Stomach (tissue), 9 donors: ENCODE results near the gene PTGDR2. TPM values are rescaled to one million over a fixed set of nuclear protein-coding genes. Genes with fewer than 3 reads are reported as not detected.

ENCODE experiments used
- DNase-seq, 2 donors: peaks; one replicate each; pipeline versions ENCODE4 v3.0.0 to v3.0.0-alpha.2; 2013 to 2019
- H3K27ac ChIP-seq, 5 donors: fragments of 200-600 bp in 4 of 5; sonication (generic) in 4 of 5; one replicate each; pipeline ENCODE4 v1.5.1; 2013 to 2019; ENCODE audit warnings: mild to moderate bottlenecking in 1 of 5, moderate library complexity in 1 of 5
- H3K27me3 ChIP-seq, 3 donors: fragments of 200-600 bp; sonication (generic); one replicate each; pipeline ENCODE4 v1.5.1; 2017 to 2019; ENCODE audit warnings: mixed run types in 1 of 3
- H3K36me3 ChIP-seq, 4 donors: fragments of 200-600 bp; sonication (generic); 1 replicate in 3 of 4; 2 replicates in 1 of 4; pipeline ENCODE4 v1.5.1; 2016 to 2019
- H3K4me1 ChIP-seq, 4 donors: fragments of 200-600 bp; sonication (generic); one replicate each; pipeline ENCODE4 v1.5.1; 2016 to 2019
- H3K4me3 ChIP-seq, 4 donors: fragments of 200-600 bp; sonication (generic) in 3 of 4; one replicate each; pipeline ENCODE4 v1.5.1; 2016 to 2019; ENCODE audit warnings: mild to moderate bottlenecking in 1 of 4
- H3K9me3 ChIP-seq, 4 donors: fragments of 200-600 bp; sonication (generic); one replicate each; pipeline ENCODE4 v1.5.1; 2016 to 2019
- CTCF ChIP-seq, 7 experiments: fragments of 450-650 bp in 4 of 7; fragments of 200-600 bp in 3 of 7; sonication (generic) in 3 of 7; IDR thresholded peaks; one replicate each; pipeline ENCODE4 v1.5.1; 2016 to 2019; ENCODE audit warnings: antibody characterized with exemption in 7 of 7, control low read depth in 2 of 7, mild to moderate bottlenecking in 1 of 7
- EP300 ChIP-seq: sonication (generic); formaldehyde crosslinking; IDR thresholded peaks from one replicate; pipeline ENCODE4 v1.6.1; 2017; ENCODE audit warnings: antibody characterized with exemption
- POLR2A ChIP-seq, 4 donors: fragments of 450-650 bp; IDR thresholded peaks; one replicate each; pipeline ENCODE4 v1.6.1; 2016; ENCODE audit warnings: antibody characterized with exemption in 4 of 4, control low read depth in 2 of 4, mild to moderate bottlenecking in 1 of 4, moderate library complexity in 1 of 4
- POLR2AphosphoS5 ChIP-seq, 3 donors: sonication (generic); formaldehyde crosslinking; IDR thresholded peaks; one replicate each; pipeline ENCODE4 v1.6.1; 2016; ENCODE audit warnings: antibody characterized with exemption in 3 of 3
- WGBS, 5 donors: extraction: QIAGEN DNeasy Blood & Tissue Kit in 3 of 5; methylation state at CpG; one replicate each; pipeline versions ENCODE4 v1.1.5 to v1.1.7; 2013 to 2018; 5-methylcytosine and 5-hydroxymethylcytosine counted together
- intact Hi-C: fragments of 100-400 bp; cut with DNase I; formaldehyde crosslinking; loops from one replicate; pipeline ENCODE4 v1.15.1; 2023; ENCODE audit warnings: low total_unique reads
- polyA plus RNA-seq, 3 donors: library from polyadenylated mRNA; stranded (reverse); fragments of 200-250 nt; gene quantifications; one replicate each; pipeline ENCODE4 v1.2.3, GENCODE V29; 2013
- total RNA-seq, 5 donors: library from RNA; depleted of rRNA; stranded (reverse); fragments of >200 nt; gene quantifications; one replicate each; pipeline versions ENCODE4 v1.1.0 to v1.2.3, GENCODE V29; 2014 to 2016
- donor health status: healthy with polysubstance abuse.
- donor health status: Bipolar disorder and iron deficiency.
- donor health status: healthy.

The PTGDR2 gene
- total and polyA plus RNA-seq, 8 donors: 2.1 to 67.8 (median 12.3) TPM; not detected in 2

GRCh38 chr11:60870276-60870675 is 14.5 kb upstream of the PTGDR2 start:
- no peaks in the 10 kb centered on the region for H3K27me3 ChIP-seq
- intact Hi-C loops: no loop called here
- WGBS, 5 donors: 60 to 76% (median 67%) methylated on average over 2 to 3 of the region's 3 CpGs
- TF ChIP-seq EP300 (no peak), POLR2A (IDR thresholded peaks at IDR 0.05) (no peak), CTCF (IDR thresholded peaks at IDR 0.05) (no peak), POLR2AphosphoS5 (IDR thresholded peaks at IDR 0.05) (no peak)
- H3K9me3 ChIP-seq: no peaks in the 10 kb centered on the region
- H3K27ac ChIP-seq: peak overlapping the region in 1 of 5 donors; percentile 27
- peaks cover 0 to 8% (median 4%) of the 10 kb centered on the region in 4 donors for H3K4me1 ChIP-seq
- H3K36me3 ChIP-seq: peaks cover 0 to 3% (median 0%) of the 10 kb centered on the region in 4 donors
- H3K4me3 ChIP-seq: no peak overlapping the region
- DNase-seq: peak in 1 of 2 donors; percentile 53

GRCh38 chr11:60869451-60869825 is 13.7 kb upstream of the PTGDR2 start:
- H3K36me3 ChIP-seq: no peaks in the 10 kb centered on the region
- 83 to 100% (median 91%) methylated on average over 7 of the region's 7 CpGs for WGBS, 5 donors
- intact Hi-C loops: no loop called here
- no peaks in the 10 kb centered on the region for H3K9me3 ChIP-seq
- H3K27me3 ChIP-seq: no peaks in the 10 kb centered on the region
- TF ChIP-seq POLR2A (IDR thresholded peaks at IDR 0.05) (no peak), CTCF (IDR thresholded peaks at IDR 0.05) (no peak), POLR2AphosphoS5 (IDR thresholded peaks at IDR 0.05) (no peak), EP300 (no peak)
- H3K27ac ChIP-seq: no peak overlapping the region
- DNase-seq: peak in 1 of 2 donors; percentile 16
- peaks cover 0 to 8% (median 4%) of the 10 kb centered on the region in 4 donors for H3K4me1 ChIP-seq
- H3K4me3 ChIP-seq: no peak overlapping the region

GRCh38 chr11:60868682-60869450 is 13.1 kb upstream of the PTGDR2 start:
- Histone ChIP-seq H3K27ac (no peak overlapping the region), H3K36me3 (no peaks in the 10 kb centered on the region), H3K4me3 (no peak overlapping the region), H3K9me3 (no peaks in the 10 kb centered on the region), H3K4me1 (peaks cover 0 to 8% (median 4%) of the 10 kb centered on the region in 4 donors), H3K27me3 (no peaks in the 10 kb centered on the region)
- WGBS, 5 donors: 73 to 82% (median 79%) methylated on average over 10 of the region's 10 CpGs
- TF ChIP-seq CTCF (IDR thresholded peaks at IDR 0.05): no peak
- TF ChIP-seq POLR2A (IDR thresholded peaks at IDR 0.05): no peak
- no peak for TF ChIP-seq EP300
- no peak for TF ChIP-seq POLR2AphosphoS5 (IDR thresholded peaks at IDR 0.05)
- peak in 1 of 2 donors; percentile 23 for DNase-seq
- intact Hi-C loops: no loop called here

- no peak for DNase-seq
- Histone ChIP-seq H3K36me3 (no peaks in the 10 kb centered on the region), H3K9me3 (no peaks in the 10 kb centered on the region), H3K4me3 (no peak overlapping the region), H3K27me3 (no peaks in the 10 kb centered on the region), H3K27ac (no peak overlapping the region), H3K4me1 (peaks cover 0 to 8% (median 2%) of the 10 kb centered on the region in 4 donors)
- intact Hi-C loops: no loop called here
- TF ChIP-seq CTCF (IDR thresholded peaks at IDR 0.05) (no peak), POLR2A (IDR thresholded peaks at IDR 0.05) (no peak), POLR2AphosphoS5 (IDR thresholded peaks at IDR 0.05) (no peak), EP300 (no peak)
- 76 to 81% (median 78%) methylated on average over 10 of the region's 10 CpGs for WGBS, 5 donors
These were observed 12.3 kb upstream of the PTGDR2 start for GRCh38 chr11:60867871-60868681.
